HCT116 (cell line): ENCODE results near the gene OVOL3. TPM values are rescaled to one million over a fixed set of nuclear protein-coding genes. Genes with fewer than 3 reads are reported as not detected.

Experiments used
- ATAC-seq: fragments of 200-7000 bp; cut with Tn5 transposase; 2 replicates; pipeline ENCODE4 v1.9.1; 2020; ENCODE audit warnings: mild to moderate bottlenecking, moderate library complexity
- BruUV-seq: library from RNA; stranded (reverse); fragments of 400-500 nt; replicated peaks from 2 replicates; lab custom pipeline; 2021; lab: Mats Ljungman, UMichigan
- CTCF ChIA-PET: fragments of 300-600 bp; sonication (Branson Sonifier 250); formaldehyde crosslinking; loops from one replicate; lab custom pipeline; 2021; ENCODE audit warnings: antibody characterized with exemption; lab: Charles Lee
- POLR2A ChIA-PET: fragments of 300-600, 350-600 bp; sonication (Branson Sonifier 250); formaldehyde crosslinking; loops from one replicate; lab custom pipeline; 2021; ENCODE audit warnings: antibody characterized with exemption; lab: Charles Lee
- RAD21 ChIA-PET, 2 experiments: fragments of 300-600 bp; sonication (Branson Sonifier 250); formaldehyde crosslinking; loops; one replicate each; lab custom pipeline; 2023; ENCODE audit warnings: low total read pairs in 2 of 2; ENCODE audit not compliant: uncharacterized antibody in 2 of 2, unreplicated experiment in 2 of 2, low non-redundant PET in 1 of 2; lab: Charles Lee
- DNase-seq: peaks from one replicate; pipeline ENCODE4 v3.0.0-alpha.2; 2010; ENCODE audit warnings: low read depth, low spot score
- H2AFZ ChIP-seq: fragments of 200-600 bp; shearing (Covaris generic), sonication (generic); 2 replicates; pipeline ENCODE4 v1.6.1; 2017; ENCODE audit warnings: low read depth, mixed run types, mixed read lengths, antibody characterized with exemption, low read length; ENCODE audit not compliant: poor library complexity, severe bottlenecking
- H3K27ac ChIP-seq: 2 replicates; pipeline ENCODE4 v1.5.1; 2012; ENCODE audit warnings: low read depth, low read length
- H3K27me3 ChIP-seq: fragments of 200-600 bp; sonication (generic); 2 replicates; pipeline ENCODE4 v1.6.1; 2016; ENCODE audit warnings: mixed run types, low read length, mixed read lengths; ENCODE audit not compliant: insufficient read depth
- H3K36me3 ChIP-seq, 2 experiments: fragments of 200-500 bp in 1 of 2; fragments of 200-600 bp in 1 of 2; sonication (Bioruptor generic) in 1 of 2; sonication (generic) in 1 of 2; 2 replicates each; pipeline versions ENCODE4 v1.5.1 to v1.6.1; 2014 to 2016; ENCODE audit warnings: low read length in 2 of 2, inconsistent platforms in 1 of 2, mixed read lengths in 1 of 2, mixed run types in 1 of 2; ENCODE audit not compliant: insufficient read depth in 2 of 2, control insufficient read depth in 1 of 2
- H3K4me1 ChIP-seq, 2 experiments: fragments of 200-600 bp in 1 of 2; sonication (generic) in 1 of 2; 2 replicates each; pipeline versions ENCODE4 v1.5.1 to v1.6.1; 2012 to 2017; ENCODE audit warnings: low read length in 2 of 2, inconsistent platforms in 1 of 2, mild to moderate bottlenecking in 1 of 2, mixed read lengths in 1 of 2, mixed run types in 1 of 2, moderate library complexity in 1 of 2; ENCODE audit not compliant: insufficient read depth in 2 of 2, control insufficient read depth in 1 of 2
- H3K4me2 ChIP-seq: fragments of 200-600 bp; sonication (generic); 2 replicates; pipeline ENCODE4 v1.6.1; 2017; ENCODE audit warnings: mixed run types, low read length, mixed read lengths
- H3K4me3 ChIP-seq, 2 experiments: fragments of 200-600 bp in 1 of 2; sonication (generic) in 1 of 2; replicated peaks in 1 of 2; 2 replicates each; pipeline ENCODE4 v1.5.1; 2011 to 2016; ENCODE audit warnings: low read length in 2 of 2, control low read depth in 1 of 2, low read depth in 1 of 2, mild to moderate bottlenecking in 1 of 2, mixed read lengths in 1 of 2, mixed run types in 1 of 2
- H3K79me2 ChIP-seq: fragments of 200-600 bp; sonication (generic); 2 replicates; pipeline ENCODE4 v1.6.1; 2017; ENCODE audit warnings: mild to moderate bottlenecking, mixed run types, low read length, moderate library complexity, mixed read lengths; ENCODE audit not compliant: insufficient read depth
- H3K9ac ChIP-seq: fragments of 200-600 bp; sonication (generic); 2 replicates; pipeline ENCODE4 v1.6.1; 2016; ENCODE audit warnings: low read length, mixed read lengths
- H3K9me2 ChIP-seq: fragments of 200-600 bp; sonication (generic), shearing (Covaris generic); 2 replicates; pipeline ENCODE4 v1.6.1; 2017; ENCODE audit warnings: mixed run types, mild to moderate bottlenecking, moderate library complexity; ENCODE audit not compliant: insufficient read depth
- H3K9me3 ChIP-seq, 2 experiments: fragments of 200-500 bp in 1 of 2; fragments of 200-600 bp in 1 of 2; sonication (Bioruptor generic) in 1 of 2; sonication (generic) in 1 of 2; 2 replicates each; pipeline ENCODE4 v1.6.1; 2014 to 2017; ENCODE audit warnings: low read length in 2 of 2, mixed read lengths in 2 of 2, inconsistent platforms in 1 of 2, low read depth in 1 of 2, mild to moderate bottlenecking in 1 of 2, mixed run types in 1 of 2, moderate library complexity in 1 of 2; ENCODE audit not compliant: control insufficient read depth in 1 of 2, insufficient read depth in 1 of 2
- H4K20me1 ChIP-seq: fragments of 200-600 bp; sonication (generic), shearing (Covaris generic); 2 replicates; pipeline ENCODE4 v1.6.1; 2017; ENCODE audit warnings: mixed run types, mild to moderate bottlenecking, moderate library complexity; ENCODE audit not compliant: insufficient read depth
- ATF3 ChIP-seq: IDR thresholded peaks from 2 replicates; pipeline ENCODE4 v1.6.1; 2012
- CBX3 ChIP-seq: IDR thresholded peaks from 2 replicates; pipeline ENCODE4 v1.6.1; 2012; ENCODE audit warnings: low read depth
- ELF1 ChIP-seq: IDR thresholded peaks from 2 replicates; pipeline ENCODE4 v1.6.1; 2012; ENCODE audit warnings: low read depth, borderline replicate concordance
- FOSL1 ChIP-seq: IDR thresholded peaks from 2 replicates; pipeline ENCODE4 v1.6.1; 2012; ENCODE audit warnings: low read depth
- POLR2A ChIP-seq: IDR thresholded peaks from 2 replicates; pipeline ENCODE4 v1.7.0; 2011; ENCODE audit warnings: borderline replicate concordance; ENCODE audit not compliant: insufficient read depth, insufficient read length; ENCODE audit errors: extremely low read depth
- POLR2AphosphoS5 ChIP-seq: IDR thresholded peaks from 2 replicates; pipeline ENCODE4 v1.6.1; 2011; ENCODE audit warnings: mild to moderate bottlenecking, low read depth, low read length, moderate library complexity
- RAD21 ChIP-seq: IDR thresholded peaks from 2 replicates; pipeline ENCODE4 v1.6.1; 2012; ENCODE audit warnings: low read depth, mild to moderate bottlenecking
- ZNF274 ChIP-seq: fragments of 200-500 bp; sonication (Bioruptor generic); IDR thresholded peaks from 2 replicates; pipeline ENCODE4 v1.6.1; 2014; ENCODE audit warnings: mild to moderate bottlenecking, low read depth, low read length, inconsistent platforms
- intact Hi-C: fragments of 100-400 bp; cut with micrococcal nuclease; formaldehyde crosslinking; loops from 2 replicates; pipeline ENCODE4 v1.10.0; 2022
- total RNA-seq: library from RNA; stranded (reverse); gene quantifications from one replicate; pipeline ENCODE4 v1.2.1, GENCODE V29; 2021; ENCODE audit not compliant: unreplicated experiment
- TF ChIP-seq, protein P1 (sequence below): IDR thresholded peaks from 2 replicates; pipeline ENCODE4 v1.6.1; 2011; ENCODE audit warnings: mild to moderate bottlenecking, low read length, moderate library complexity; ENCODE audit not compliant: insufficient replicate concordance; ENCODE audit errors: extremely low read depth
- TF ChIP-seq, protein P2 (sequence below): IDR thresholded peaks from 2 replicates; pipeline ENCODE4 v1.6.1; 2012; ENCODE audit warnings: low read depth

OVOL3 gene
- total RNA-seq, 1 experiment from 2014 or later = not detected

- ATAC-seq (no peak), DNase-seq (no peak)
- H3K9me3 ChIP-seq = no peaks in the 10 kb centered on the region
- no peak overlapping the region for H2AFZ ChIP-seq
- H3K9me2 ChIP-seq = no peaks in the 10 kb centered on the region
- no peaks in the 10 kb centered on the region for H3K4me1 ChIP-seq
- no peak overlapping the region for H3K4me2 ChIP-seq
- CTCF ChIA-PET = no interaction called here
- no peaks in the 10 kb centered on the region for H3K79me2 ChIP-seq
- H3K9ac ChIP-seq = no peak overlapping the region
- H4K20me1 ChIP-seq = no peaks in the 10 kb centered on the region
- TF ChIP-seq ZNF274 (no peak), FOSL1 (no peak), ELF1 (no peak), POLR2AphosphoS5 (no peak), RAD21 (no peak), ATF3 (no peak), POLR2A (no peak), CBX3 (no peak)
- TF ChIP-seq, protein P1, sequence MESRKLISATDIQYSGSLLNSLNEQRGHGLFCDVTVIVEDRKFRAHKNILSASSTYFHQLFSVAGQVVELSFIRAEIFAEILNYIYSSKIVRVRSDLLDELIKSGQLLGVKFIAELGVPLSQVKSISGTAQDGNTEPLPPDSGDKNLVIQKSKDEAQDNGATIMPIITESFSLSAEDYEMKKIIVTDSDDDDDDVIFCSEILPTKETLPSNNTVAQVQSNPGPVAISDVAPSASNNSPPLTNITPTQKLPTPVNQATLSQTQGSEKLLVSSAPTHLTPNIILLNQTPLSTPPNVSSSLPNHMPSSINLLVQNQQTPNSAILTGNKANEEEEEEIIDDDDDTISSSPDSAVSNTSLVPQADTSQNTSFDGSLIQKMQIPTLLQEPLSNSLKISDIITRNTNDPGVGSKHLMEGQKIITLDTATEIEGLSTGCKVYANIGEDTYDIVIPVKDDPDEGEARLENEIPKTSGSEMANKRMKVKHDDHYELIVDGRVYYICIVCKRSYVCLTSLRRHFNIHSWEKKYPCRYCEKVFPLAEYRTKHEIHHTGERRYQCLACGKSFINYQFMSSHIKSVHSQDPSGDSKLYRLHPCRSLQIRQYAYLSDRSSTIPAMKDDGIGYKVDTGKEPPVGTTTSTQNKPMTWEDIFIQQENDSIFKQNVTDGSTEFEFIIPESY = no peak
- TF ChIP-seq, protein P2, sequence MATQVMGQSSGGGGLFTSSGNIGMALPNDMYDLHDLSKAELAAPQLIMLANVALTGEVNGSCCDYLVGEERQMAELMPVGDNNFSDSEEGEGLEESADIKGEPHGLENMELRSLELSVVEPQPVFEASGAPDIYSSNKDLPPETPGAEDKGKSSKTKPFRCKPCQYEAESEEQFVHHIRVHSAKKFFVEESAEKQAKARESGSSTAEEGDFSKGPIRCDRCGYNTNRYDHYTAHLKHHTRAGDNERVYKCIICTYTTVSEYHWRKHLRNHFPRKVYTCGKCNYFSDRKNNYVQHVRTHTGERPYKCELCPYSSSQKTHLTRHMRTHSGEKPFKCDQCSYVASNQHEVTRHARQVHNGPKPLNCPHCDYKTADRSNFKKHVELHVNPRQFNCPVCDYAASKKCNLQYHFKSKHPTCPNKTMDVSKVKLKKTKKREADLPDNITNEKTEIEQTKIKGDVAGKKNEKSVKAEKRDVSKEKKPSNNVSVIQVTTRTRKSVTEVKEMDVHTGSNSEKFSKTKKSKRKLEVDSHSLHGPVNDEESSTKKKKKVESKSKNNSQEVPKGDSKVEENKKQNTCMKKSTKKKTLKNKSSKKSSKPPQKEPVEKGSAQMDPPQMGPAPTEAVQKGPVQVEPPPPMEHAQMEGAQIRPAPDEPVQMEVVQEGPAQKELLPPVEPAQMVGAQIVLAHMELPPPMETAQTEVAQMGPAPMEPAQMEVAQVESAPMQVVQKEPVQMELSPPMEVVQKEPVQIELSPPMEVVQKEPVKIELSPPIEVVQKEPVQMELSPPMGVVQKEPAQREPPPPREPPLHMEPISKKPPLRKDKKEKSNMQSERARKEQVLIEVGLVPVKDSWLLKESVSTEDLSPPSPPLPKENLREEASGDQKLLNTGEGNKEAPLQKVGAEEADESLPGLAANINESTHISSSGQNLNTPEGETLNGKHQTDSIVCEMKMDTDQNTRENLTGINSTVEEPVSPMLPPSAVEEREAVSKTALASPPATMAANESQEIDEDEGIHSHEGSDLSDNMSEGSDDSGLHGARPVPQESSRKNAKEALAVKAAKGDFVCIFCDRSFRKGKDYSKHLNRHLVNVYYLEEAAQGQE = no peak
- POLR2A ChIA-PET = no interaction called here
- no peak overlapping the region for H3K27ac ChIP-seq
- H3K36me3 ChIP-seq = peaks cover 22 to 48% of the 10 kb centered on the region in 2 experiments
- RAD21 ChIA-PET = no interaction called here
- no TSS peak for BruUV-seq
- H3K4me3 ChIP-seq = no peak overlapping the region
- H3K27me3 ChIP-seq = no peaks in the 10 kb centered on the region
- intact Hi-C loops = no loop called here
Measured at GRCh38 chr19:36081894-36082293, 29.0 kb upstream of the OVOL3 start.
